ENCODE results near the gene DLG5.
"Not testable (repeated sequence)": the region's sequence is repeated elsewhere in the genome, so short reads cannot be mapped to it uniquely, and the experiment has no call there.

The DLG5 gene

GRCh38 chr10:77768039-77768438, 158.5 kb downstream of the DLG5 start:
- Histone ChIP-seq H4K20me1 (ENCODE audit: insufficient read depth, low read length) (no peaks in the 10 kb centered on the region), H3K36me3 (replicated peaks; ENCODE audit: low read depth, low read length) (no peaks in the 10 kb centered on the region), H3K4me3 (ENCODE audit: low read length) (no peak overlapping the region), H3K4me2 (ENCODE audit: low read length) (no peak overlapping the region), H3K9ac (ENCODE audit: low read length) (no peak overlapping the region), H3K27ac (ENCODE audit: low read length) (no peak overlapping the region), H3K79me2 (ENCODE audit: low read length) (no peaks in the 10 kb centered on the region), H3K9me3 (ENCODE audit: insufficient read depth, low read length) (no peaks in the 10 kb centered on the region), H3K27me3 (ENCODE audit: low read depth, low read length) (no peaks in the 10 kb centered on the region), H3K4me1 (ENCODE audit: low read length) (no peaks in the 10 kb centered on the region), H2AFZ (ENCODE audit: low read depth, low read length) (no peak overlapping the region)
- TF ChIP-seq EZH2phosphoT487 (IDR thresholded peaks at IDR 0.05; ENCODE audit: low read depth): no peak
- no peak for TF ChIP-seq CTCF (IDR thresholded peaks at IDR 0.05; ENCODE audit: low read depth, low read length)

- Histone ChIP-seq H3K9ac (ENCODE audit: low read length) (no peak overlapping the region), H3K4me1 (ENCODE audit: low read length) (no peaks in the 10 kb centered on the region), H3K36me3 (replicated peaks; ENCODE audit: low read depth, low read length) (no peaks in the 10 kb centered on the region), H3K27me3 (ENCODE audit: low read depth, low read length) (no peaks in the 10 kb centered on the region), H4K20me1 (ENCODE audit: insufficient read depth, low read length) (no peaks in the 10 kb centered on the region), H3K79me2 (ENCODE audit: low read length) (no peaks in the 10 kb centered on the region), H2AFZ (ENCODE audit: low read depth, low read length) (no peak overlapping the region), H3K4me2 (ENCODE audit: low read length) (no peak overlapping the region), H3K9me3 (ENCODE audit: insufficient read depth, low read length) (no peaks in the 10 kb centered on the region), H3K4me3 (ENCODE audit: low read length) (no peak overlapping the region), H3K27ac (ENCODE audit: low read length) (no peak overlapping the region)
- no peak for TF ChIP-seq CTCF (IDR thresholded peaks at IDR 0.05; ENCODE audit: low read depth, low read length)
- no peak for TF ChIP-seq EZH2phosphoT487 (IDR thresholded peaks at IDR 0.05; ENCODE audit: low read depth)
These were observed 162.8 kb downstream of the DLG5 start for GRCh38 chr10:77763453-77764430.

GRCh38 chr10:77758406-77758805, 168.1 kb downstream of the DLG5 start:
- not testable (repeated sequence) for H3K27me3 ChIP-seq (ENCODE audit: low read depth, low read length); H4K20me1 ChIP-seq (ENCODE audit: insufficient read depth, low read length); H3K27ac ChIP-seq (ENCODE audit: low read length); H3K4me2 ChIP-seq (ENCODE audit: low read length); H3K9me3 ChIP-seq (ENCODE audit: insufficient read depth, low read length); H3K79me2 ChIP-seq (ENCODE audit: low read length); H3K9ac ChIP-seq (ENCODE audit: low read length); H2AFZ ChIP-seq (ENCODE audit: low read depth, low read length); H3K4me3 ChIP-seq (ENCODE audit: low read length); H3K4me1 ChIP-seq (ENCODE audit: low read length); H3K36me3 ChIP-seq (replicated peaks; ENCODE audit: low read depth, low read length)

- Histone ChIP-seq H3K9ac (ENCODE audit: low read length) (no peak overlapping the region), H3K79me2 (ENCODE audit: low read length) (no peaks in the 10 kb centered on the region), H4K20me1 (ENCODE audit: insufficient read depth, low read length) (no peaks in the 10 kb centered on the region), H3K4me3 (ENCODE audit: low read length) (no peak overlapping the region), H3K9me3 (ENCODE audit: insufficient read depth, low read length) (no peaks in the 10 kb centered on the region), H3K36me3 (replicated peaks; ENCODE audit: low read depth, low read length) (no peaks in the 10 kb centered on the region), H3K4me1 (ENCODE audit: low read length) (peaks cover 6% of the 10 kb centered on the region; the same call in 1 of the 2 replicates), H3K4me2 (ENCODE audit: low read length) (peak overlapping the region; percentile 50), H2AFZ (ENCODE audit: low read depth, low read length) (no peak overlapping the region), H3K27me3 (ENCODE audit: low read depth, low read length) (no peaks in the 10 kb centered on the region), H3K27ac (ENCODE audit: low read length) (no peak overlapping the region)
- peak; percentile 74 for TF ChIP-seq CTCF (IDR thresholded peaks at IDR 0.05; ENCODE audit: low read depth, low read length)
- TF ChIP-seq EZH2phosphoT487 (IDR thresholded peaks at IDR 0.05; ENCODE audit: low read depth): no peak
These were observed 170.0 kb downstream of the DLG5 start for GRCh38 chr10:77756319-77757232.

All from OCI-LY3 (cell line).